Tibial nerve (tissue), 4 donors: ENCODE measurements around the gene KRTAP10-1. TPM values are rescaled to one million over a fixed set of nuclear protein-coding genes. Genes with fewer than 3 reads are reported as not detected.

Experiments
- DNase-seq, 2 donors: peaks; one replicate each; pipeline ENCODE4 v3.0.0-alpha.2; 2019; ENCODE audit warnings: low spot score in 2 of 2
- H3K27ac ChIP-seq, 4 donors: fragments of 200-600 bp; sonication (generic) in 3 of 4; one replicate each; pipeline ENCODE4 v1.5.1; 2017 to 2019; ENCODE audit warnings: mild to moderate bottlenecking in 1 of 4
- H3K27me3 ChIP-seq, 2 donors: fragments of 200-600 bp; sonication (generic) in 1 of 2; one replicate each; pipeline versions ENCODE4 v1.5.1 to v1.6.0; 2017 to 2019
- H3K36me3 ChIP-seq, 3 donors: fragments of 200-600 bp; sonication (generic); one replicate each; pipeline ENCODE4 v1.5.1; 2018 to 2019
- H3K4me1 ChIP-seq, 4 donors: fragments of 200-600 bp; sonication (generic) in 3 of 4; one replicate each; pipeline ENCODE4 v1.5.1; 2017 to 2019
- H3K4me3 ChIP-seq, 4 donors: fragments of 200-600 bp; sonication (generic) in 3 of 4; one replicate each; pipeline ENCODE4 v1.5.1; 2017 to 2019; ENCODE audit warnings: mild to moderate bottlenecking in 1 of 4, moderate library complexity in 1 of 4
- H3K9me3 ChIP-seq, 4 donors: fragments of 200-600 bp; sonication (generic) in 3 of 4; one replicate each; pipeline ENCODE4 v1.5.1; 2017 to 2019
- CTCF ChIP-seq, 5 experiments: fragments of 200-600 bp in 3 of 5; fragments of 450-650 bp in 2 of 5; sonication (generic) in 3 of 5; IDR thresholded peaks; one replicate each; pipeline ENCODE4 v1.5.1; 2016 to 2019; ENCODE audit warnings: antibody characterized with exemption in 5 of 5, mild to moderate bottlenecking in 3 of 5, moderate library complexity in 2 of 5
- EP300 ChIP-seq, 2 donors: sonication (generic); formaldehyde crosslinking; IDR thresholded peaks; one replicate each; pipeline ENCODE4 v1.6.1; 2017; ENCODE audit warnings: antibody characterized with exemption in 2 of 2, mild to moderate bottlenecking in 1 of 2
- POLR2A ChIP-seq, 2 donors: fragments of 450-650 bp; IDR thresholded peaks; one replicate each; pipeline ENCODE4 v1.6.1; 2017; ENCODE audit warnings: antibody characterized with exemption in 2 of 2, mild to moderate bottlenecking in 2 of 2, moderate library complexity in 2 of 2
- WGBS, 2 donors: methylation state at CpG; one replicate each; pipeline ENCODE4 v1.1.5; 2018; 5-methylcytosine and 5-hydroxymethylcytosine counted together
- total RNA-seq, 4 donors: library from RNA; depleted of rRNA; stranded (reverse); fragments of >200 nt; gene quantifications; one replicate each; pipeline ENCODE4 v1.1.0, GENCODE V29; 2016

The KRTAP10-1 gene
- total RNA-seq, 4 donors from 2014 or later = not detected

- no peak for DNase-seq
- H3K27me3 ChIP-seq = no peaks in the 10 kb centered on the region
- WGBS, 2 donors = 73 to 76% methylated on average over 30 of the region's 30 CpGs
- H3K27ac ChIP-seq = no peak overlapping the region
- H3K36me3 ChIP-seq = no peaks in the 10 kb centered on the region
- H3K4me3 ChIP-seq = no peak overlapping the region
- H3K9me3 ChIP-seq = no peaks in the 10 kb centered on the region
- no peaks in the 10 kb centered on the region for H3K4me1 ChIP-seq
- TF ChIP-seq CTCF (IDR thresholded peaks at IDR 0.05) (no peak), POLR2A (IDR thresholded peaks at IDR 0.05) (no peak), EP300 (IDR thresholded peaks at IDR 0.05) (no peak)
Measured at GRCh38 chr21:44531606-44532564, 8.1 kb downstream of the KRTAP10-1 start.

GRCh38 chr21:44530903-44531605, 8.9 kb downstream of the KRTAP10-1 start:
- H3K27me3 ChIP-seq = no peaks in the 10 kb centered on the region
- H3K36me3 ChIP-seq = no peaks in the 10 kb centered on the region
- H3K4me3 ChIP-seq = no peak overlapping the region
- DNase-seq = no peak
- WGBS, 2 donors = 86% methylated on average over 19 to 22 of the region's 23 CpGs
- no peaks in the 10 kb centered on the region for H3K4me1 ChIP-seq
- no peak for TF ChIP-seq CTCF (IDR thresholded peaks at IDR 0.05)
- no peak for TF ChIP-seq POLR2A (IDR thresholded peaks at IDR 0.05)
- TF ChIP-seq EP300 (IDR thresholded peaks at IDR 0.05) = no peak
- H3K9me3 ChIP-seq = no peaks in the 10 kb centered on the region
- no peak overlapping the region for H3K27ac ChIP-seq

GRCh38 chr21:44530221-44530902, 9.6 kb downstream of the KRTAP10-1 start:
- Histone ChIP-seq H3K4me1 (no peaks in the 10 kb centered on the region), H3K27me3 (no peaks in the 10 kb centered on the region), H3K9me3 (no peaks in the 10 kb centered on the region), H3K27ac (no peak overlapping the region), H3K36me3 (no peaks in the 10 kb centered on the region), H3K4me3 (no peak overlapping the region)
- no peak for DNase-seq
- TF ChIP-seq POLR2A (IDR thresholded peaks at IDR 0.05) = no peak
- TF ChIP-seq EP300 (IDR thresholded peaks at IDR 0.05) = no peak
- no peak for TF ChIP-seq CTCF (IDR thresholded peaks at IDR 0.05)
- WGBS, 2 donors = 83 to 85% methylated on average over 7 of the region's 7 CpGs

- no peak overlapping the region for H3K27ac ChIP-seq
- no peak overlapping the region for H3K4me3 ChIP-seq
- no peaks in the 10 kb centered on the region for H3K9me3 ChIP-seq
- no peak for DNase-seq
- no peaks in the 10 kb centered on the region for H3K4me1 ChIP-seq
- H3K36me3 ChIP-seq = no peaks in the 10 kb centered on the region
- no peaks in the 10 kb centered on the region for H3K27me3 ChIP-seq
- TF ChIP-seq EP300 (IDR thresholded peaks at IDR 0.05) (no peak), CTCF (IDR thresholded peaks at IDR 0.05) (no peak), POLR2A (IDR thresholded peaks at IDR 0.05) (no peak)
- 70 to 76% methylated on average over 11 to 23 of the region's 23 CpGs for WGBS, 2 donors
Measured at GRCh38 chr21:44529503-44530125, 10.4 kb downstream of the KRTAP10-1 start.
